IPS DF 6.9 (cell line): ENCODE data around the gene BNIP5.
A peak's percentile ranks its signal among the peaks of the same experiment; 100 is the strongest.

Experiments
- DNase-seq: peaks from one replicate; pipeline ENCODE4 v3.0.0-alpha.2; 2013; ENCODE audit warnings: low read depth, low spot score
- H3K27ac ChIP-seq: one replicate; pipeline ENCODE4 v1.5.1; 2013; ENCODE audit warnings: low read length, control low read depth
- H3K27me3 ChIP-seq: 2 replicates; pipeline ENCODE4 v1.6.1; 2013; ENCODE audit warnings: mild to moderate bottlenecking, low read length; ENCODE audit not compliant: control insufficient read depth, insufficient read depth
- H3K36me3 ChIP-seq: 2 replicates; pipeline ENCODE4 v1.6.1; 2013; ENCODE audit warnings: low read length; ENCODE audit not compliant: control insufficient read depth, insufficient read depth
- H3K4me1 ChIP-seq: 2 replicates; pipeline ENCODE4 v1.6.1; 2013; ENCODE audit warnings: low read length; ENCODE audit not compliant: control insufficient read depth, insufficient read depth
- H3K4me3 ChIP-seq: 2 replicates; pipeline ENCODE4 v1.5.1; 2013; ENCODE audit warnings: mild to moderate bottlenecking, low read length
- H3K9me3 ChIP-seq: 2 replicates; pipeline ENCODE4 v1.6.1; 2013; ENCODE audit warnings: low read length, inconsistent platforms; ENCODE audit not compliant: control insufficient read depth, insufficient read depth
- WGBS: extraction: QIAGEN DNeasy Blood & Tissue Kit; methylation state at CpG from one replicate; pipeline ENCODE4 v1.1.7; 2013; ENCODE audit warnings: mixed read lengths, missing lambda C conversion rate; ENCODE audit not compliant: insufficient read length, insufficient coverage; 5-methylcytosine and 5-hydroxymethylcytosine counted together

The BNIP5 gene

GRCh38 chr6:36312854-36313648 lies 23.6 kb downstream of the BNIP5 start:
- Histone ChIP-seq H3K27me3 (no peaks in the 10 kb centered on the region), H3K27ac (no peak overlapping the region), H3K9me3 (no peaks in the 10 kb centered on the region; the same call in 1 of the 2 replicates), H3K4me1 (no peaks in the 10 kb centered on the region), H3K36me3 (no peaks in the 10 kb centered on the region), H3K4me3 (no peak overlapping the region)
- DNase-seq: no peak
- WGBS: no CpG with 5 or more reads among the region's 8 CpGs

- no peak overlapping the region for H3K27ac ChIP-seq
- H3K9me3 ChIP-seq: no peaks in the 10 kb centered on the region; the same call in 1 of the 2 replicates
- no peak overlapping the region for H3K4me3 ChIP-seq
- H3K27me3 ChIP-seq: no peaks in the 10 kb centered on the region
- H3K4me1 ChIP-seq: no peaks in the 10 kb centered on the region
- no CpG with 5 or more reads among the region's 2 CpGs for WGBS
- DNase-seq: no peak
- no peaks in the 10 kb centered on the region for H3K36me3 ChIP-seq
Observed at GRCh38 chr6:36309900-36310299, 26.8 kb downstream of the BNIP5 start.

GRCh38 chr6:36309203-36309602 lies 27.5 kb downstream of the BNIP5 start:
- H3K4me1 ChIP-seq: no peaks in the 10 kb centered on the region
- H3K27me3 ChIP-seq: no peaks in the 10 kb centered on the region
- no peaks in the 10 kb centered on the region; the same call in 1 of the 2 replicates for H3K9me3 ChIP-seq
- no peak overlapping the region for H3K27ac ChIP-seq
- H3K4me3 ChIP-seq: no peak overlapping the region
- DNase-seq: no peak
- WGBS: no CpG with 5 or more reads among the region's 7 CpGs
- no peaks in the 10 kb centered on the region for H3K36me3 ChIP-seq

GRCh38 chr6:36308514-36308913 lies 28.2 kb downstream of the BNIP5 start:
- Histone ChIP-seq H3K9me3 (no peaks in the 10 kb centered on the region; the same call in 1 of the 2 replicates), H3K27me3 (no peaks in the 10 kb centered on the region), H3K27ac (no peak overlapping the region), H3K36me3 (no peaks in the 10 kb centered on the region), H3K4me1 (no peaks in the 10 kb centered on the region), H3K4me3 (no peak overlapping the region)
- no peak for DNase-seq
- WGBS: no CpG with 5 or more reads among the region's 5 CpGs

- no peak for DNase-seq
- H3K27ac ChIP-seq: no peak overlapping the region
- no peaks in the 10 kb centered on the region for H3K27me3 ChIP-seq
- H3K4me1 ChIP-seq: no peaks in the 10 kb centered on the region
- H3K36me3 ChIP-seq: no peaks in the 10 kb centered on the region
- no peak overlapping the region for H3K4me3 ChIP-seq
- no peaks in the 10 kb centered on the region; the same call in 1 of the 2 replicates for H3K9me3 ChIP-seq
- WGBS: no CpG with 5 or more reads among the region's 7 CpGs
Observed at GRCh38 chr6:36306375-36306774, 30.3 kb downstream of the BNIP5 start.

- Histone ChIP-seq H3K27me3 (no peaks in the 10 kb centered on the region), H3K4me1 (no peaks in the 10 kb centered on the region), H3K4me3 (no peak overlapping the region), H3K36me3 (no peaks in the 10 kb centered on the region), H3K9me3 (no peaks in the 10 kb centered on the region; the same call in 1 of the 2 replicates), H3K27ac (no peak overlapping the region)
- DNase-seq: no peak
- 100% methylated on average over 1 of the region's 11 CpGs for WGBS
Observed at GRCh38 chr6:36305885-36306284, 30.8 kb downstream of the BNIP5 start.

- peak; percentile 94 for DNase-seq
- no peaks in the 10 kb centered on the region for H3K4me1 ChIP-seq
- WGBS: no CpG with 5 or more reads among the region's 13 CpGs
- no peak overlapping the region for H3K27ac ChIP-seq
- H3K36me3 ChIP-seq: no peaks in the 10 kb centered on the region
- no peaks in the 10 kb centered on the region for H3K9me3 ChIP-seq
- H3K27me3 ChIP-seq: no peaks in the 10 kb centered on the region
- H3K4me3 ChIP-seq: no peak overlapping the region
Observed at GRCh38 chr6:36302227-36302976, 34.3 kb downstream of the BNIP5 start.

- Histone ChIP-seq H3K27me3 (no peaks in the 10 kb centered on the region), H3K4me1 (no peaks in the 10 kb centered on the region), H3K27ac (no peak overlapping the region), H3K4me3 (no peak overlapping the region), H3K36me3 (no peaks in the 10 kb centered on the region), H3K9me3 (no peaks in the 10 kb centered on the region)
- no peak for DNase-seq
- WGBS: no CpG with 5 or more reads among the region's 7 CpGs
Observed at GRCh38 chr6:36301781-36302180, 34.9 kb downstream of the BNIP5 start.

- Histone ChIP-seq H3K36me3 (no peaks in the 10 kb centered on the region), H3K27me3 (no peaks in the 10 kb centered on the region), H3K9me3 (no peaks in the 10 kb centered on the region), H3K27ac (no peak overlapping the region), H3K4me1 (no peaks in the 10 kb centered on the region), H3K4me3 (no peak overlapping the region)
- WGBS: no CpG with 5 or more reads among the region's 10 CpGs
- DNase-seq: no peak
Observed at GRCh38 chr6:36301085-36301658, 35.5 kb downstream of the BNIP5 start.

GRCh38 chr6:36298027-36298426 lies 38.7 kb downstream of the BNIP5 start:
- Histone ChIP-seq H3K4me1 (no peaks in the 10 kb centered on the region), H3K36me3 (no peaks in the 10 kb centered on the region), H3K4me3 (no peak overlapping the region), H3K27ac (no peak overlapping the region), H3K27me3 (no peaks in the 10 kb centered on the region), H3K9me3 (no peaks in the 10 kb centered on the region)
- WGBS: no CpG with 5 or more reads among the region's 4 CpGs
- no peak for DNase-seq
